Vagina (tissue), 2 donors: ENCODE data around the gene LIMK1.

Experiments
- POLR2A ChIP-seq, 2 donors: fragments of 450-650 bp; IDR thresholded peaks; one replicate each; pipeline ENCODE4 v1.6.1; 2017; ENCODE audit warnings: antibody characterized with exemption in 2 of 2, mild to moderate bottlenecking in 2 of 2, moderate library complexity in 2 of 2
- POLR2AphosphoS5 ChIP-seq, 2 donors: sonication (generic); formaldehyde crosslinking; IDR thresholded peaks; one replicate each; pipeline ENCODE4 v1.9.0; 2017; ENCODE audit warnings: antibody characterized with exemption in 2 of 2, mild to moderate bottlenecking in 2 of 2, low read depth in 1 of 2; ENCODE audit not compliant: insufficient read depth in 1 of 2
- TF ChIP-seq, protein P1 (sequence below), 3 experiments: fragments of 450-650 bp in 2 of 3; fragments of 200-600 bp in 1 of 3; sonication (generic) in 1 of 3; IDR thresholded peaks; one replicate each; pipeline ENCODE4 v1.5.1; 2017 to 2019; ENCODE audit warnings: antibody characterized with exemption in 3 of 3, mild to moderate bottlenecking in 2 of 3, moderate library complexity in 2 of 3

- TF ChIP-seq, protein P1, sequence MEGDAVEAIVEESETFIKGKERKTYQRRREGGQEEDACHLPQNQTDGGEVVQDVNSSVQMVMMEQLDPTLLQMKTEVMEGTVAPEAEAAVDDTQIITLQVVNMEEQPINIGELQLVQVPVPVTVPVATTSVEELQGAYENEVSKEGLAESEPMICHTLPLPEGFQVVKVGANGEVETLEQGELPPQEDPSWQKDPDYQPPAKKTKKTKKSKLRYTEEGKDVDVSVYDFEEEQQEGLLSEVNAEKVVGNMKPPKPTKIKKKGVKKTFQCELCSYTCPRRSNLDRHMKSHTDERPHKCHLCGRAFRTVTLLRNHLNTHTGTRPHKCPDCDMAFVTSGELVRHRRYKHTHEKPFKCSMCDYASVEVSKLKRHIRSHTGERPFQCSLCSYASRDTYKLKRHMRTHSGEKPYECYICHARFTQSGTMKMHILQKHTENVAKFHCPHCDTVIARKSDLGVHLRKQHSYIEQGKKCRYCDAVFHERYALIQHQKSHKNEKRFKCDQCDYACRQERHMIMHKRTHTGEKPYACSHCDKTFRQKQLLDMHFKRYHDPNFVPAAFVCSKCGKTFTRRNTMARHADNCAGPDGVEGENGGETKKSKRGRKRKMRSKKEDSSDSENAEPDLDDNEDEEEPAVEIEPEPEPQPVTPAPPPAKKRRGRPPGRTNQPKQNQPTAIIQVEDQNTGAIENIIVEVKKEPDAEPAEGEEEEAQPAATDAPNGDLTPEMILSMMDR (IDR thresholded peaks at IDR 0.05) = no peak
- TF ChIP-seq POLR2A (IDR thresholded peaks at IDR 0.05) (no peak), POLR2AphosphoS5 (IDR thresholded peaks at IDR 0.05; ENCODE audit: insufficient read depth in 1 of 2, low read depth in 1 of 2) (no peak)
Observed at GRCh38 chr7:74130518-74130917, 46.9 kb downstream of the LIMK1 start.
